NK-92 treated with Interleukin-12 subunit alpha and Interleukin-12 subunit beta, amount 100 ng/mL, for 24 hours (cell line): ENCODE results near the gene TSPY8.
"Not testable (repeated sequence)": the region's sequence is repeated elsewhere in the genome, so short reads cannot be mapped to it uniquely, and the experiment has no call there.

Experiments
- DNase-seq: peaks from one replicate; lab custom pipeline; 2025; lab: John Stamatoyannopoulos, UW

The TSPY8 gene

GRCh38 chrY:9357497-9357896 lies at the start of gene TSPY8:
TSPY8 (plus strand) TSS chrY:9357797; CDS start chrY:9357843, 46 bp downstream.
- not testable (repeated sequence) for DNase-seq

GRCh38 chrY:9320996-9321395 lies 36.6 kb upstream of the TSPY8 start:
- no peak for DNase-seq

GRCh38 chrY:9337164-9337563 lies 20.4 kb upstream of the TSPY8 start, which contains the start of gene TSPY4:
TSPY4 (plus strand) TSS chrY:9337464; CDS start chrY:9337510, 46 bp downstream.
- not testable (repeated sequence) for DNase-seq

- not testable (repeated sequence) for DNase-seq
Measured at GRCh38 chrY:9396527-9396926, 38.9 kb downstream of the TSPY8 start.

- not testable (repeated sequence) for DNase-seq
Measured at GRCh38 chrY:9398121-9398520, 40.5 kb downstream of the TSPY8 start, which contains the start of gene TSPY3. TSPY3 (plus strand) TSS chrY:9398421; CDS start chrY:9398467, 46 bp downstream.
